ENCODE data around the gene GAS1.

The GAS1 gene

DNA sequence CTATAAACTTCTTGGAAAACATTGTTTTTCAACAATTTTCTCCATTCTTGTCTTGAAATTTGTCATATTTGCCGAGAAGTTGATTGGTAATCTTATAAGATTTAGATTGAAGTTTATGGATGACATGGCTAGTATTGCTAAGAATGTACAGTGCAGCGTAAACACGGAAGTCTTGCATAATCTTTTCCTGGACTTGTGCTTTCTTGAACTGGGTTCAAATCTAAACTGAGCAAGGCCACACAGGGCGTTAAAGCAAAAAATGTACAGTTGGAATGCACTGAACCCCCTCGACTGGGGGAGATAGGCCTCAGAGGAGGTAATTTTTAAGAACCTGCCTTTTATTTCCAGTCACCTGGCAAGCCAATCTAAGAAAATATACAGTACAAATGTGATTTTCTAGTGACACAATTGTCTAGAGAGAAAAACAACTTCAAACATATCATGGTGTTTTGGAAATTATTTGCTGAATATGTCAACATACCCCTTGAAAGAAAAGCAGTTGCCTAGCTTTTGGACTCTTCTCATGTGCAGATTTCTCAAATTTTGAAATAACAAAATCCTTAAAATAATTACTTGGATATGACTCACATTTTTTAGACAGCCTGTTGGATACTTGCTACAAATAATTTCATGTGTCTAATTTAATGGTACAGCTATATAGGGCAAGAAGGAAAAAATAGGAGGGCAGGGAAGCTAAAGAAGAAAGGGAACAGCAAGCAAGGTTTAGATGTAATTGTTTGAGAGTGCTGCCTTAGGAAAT lies 18.5 kb upstream of the GAS1 start:
- H3K4me3 ChIP-seq (ENCODE audit: low read length) = no peak overlapping the region
- DNase-seq (ENCODE audit: low read depth) = peak; percentile 80
- TF ChIP-seq, protein P1, sequence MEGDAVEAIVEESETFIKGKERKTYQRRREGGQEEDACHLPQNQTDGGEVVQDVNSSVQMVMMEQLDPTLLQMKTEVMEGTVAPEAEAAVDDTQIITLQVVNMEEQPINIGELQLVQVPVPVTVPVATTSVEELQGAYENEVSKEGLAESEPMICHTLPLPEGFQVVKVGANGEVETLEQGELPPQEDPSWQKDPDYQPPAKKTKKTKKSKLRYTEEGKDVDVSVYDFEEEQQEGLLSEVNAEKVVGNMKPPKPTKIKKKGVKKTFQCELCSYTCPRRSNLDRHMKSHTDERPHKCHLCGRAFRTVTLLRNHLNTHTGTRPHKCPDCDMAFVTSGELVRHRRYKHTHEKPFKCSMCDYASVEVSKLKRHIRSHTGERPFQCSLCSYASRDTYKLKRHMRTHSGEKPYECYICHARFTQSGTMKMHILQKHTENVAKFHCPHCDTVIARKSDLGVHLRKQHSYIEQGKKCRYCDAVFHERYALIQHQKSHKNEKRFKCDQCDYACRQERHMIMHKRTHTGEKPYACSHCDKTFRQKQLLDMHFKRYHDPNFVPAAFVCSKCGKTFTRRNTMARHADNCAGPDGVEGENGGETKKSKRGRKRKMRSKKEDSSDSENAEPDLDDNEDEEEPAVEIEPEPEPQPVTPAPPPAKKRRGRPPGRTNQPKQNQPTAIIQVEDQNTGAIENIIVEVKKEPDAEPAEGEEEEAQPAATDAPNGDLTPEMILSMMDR (conservative IDR thresholded peaks at IDR 0.05; ENCODE audit: low read length) = no peak

DNA sequence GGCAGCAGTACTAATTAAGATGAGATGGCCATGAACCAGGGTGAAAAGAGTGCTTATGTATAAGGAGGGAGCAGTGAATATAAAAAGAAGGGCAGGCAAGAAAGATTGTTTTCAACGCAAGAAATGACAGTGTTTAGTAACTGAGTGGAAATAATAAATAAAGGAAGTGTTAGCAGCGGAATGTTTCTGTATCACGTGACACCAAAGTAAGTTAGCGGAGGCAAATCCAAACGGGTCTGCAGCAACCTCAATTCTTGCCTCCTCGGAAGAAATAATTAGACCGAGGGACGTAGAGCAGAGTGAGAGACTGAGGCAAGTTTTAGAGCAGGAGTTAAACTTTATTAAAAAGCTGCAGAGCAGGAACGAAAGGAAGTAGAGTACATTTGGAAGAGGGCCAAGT lies 15.4 kb upstream of the GAS1 start:
- DNase-seq (ENCODE audit: low read depth) = no peak
- TF ChIP-seq, protein P1 (conservative IDR thresholded peaks at IDR 0.05; ENCODE audit: low read length) = no peak
- no peak overlapping the region for H3K4me3 ChIP-seq (ENCODE audit: low read length)

DNA sequence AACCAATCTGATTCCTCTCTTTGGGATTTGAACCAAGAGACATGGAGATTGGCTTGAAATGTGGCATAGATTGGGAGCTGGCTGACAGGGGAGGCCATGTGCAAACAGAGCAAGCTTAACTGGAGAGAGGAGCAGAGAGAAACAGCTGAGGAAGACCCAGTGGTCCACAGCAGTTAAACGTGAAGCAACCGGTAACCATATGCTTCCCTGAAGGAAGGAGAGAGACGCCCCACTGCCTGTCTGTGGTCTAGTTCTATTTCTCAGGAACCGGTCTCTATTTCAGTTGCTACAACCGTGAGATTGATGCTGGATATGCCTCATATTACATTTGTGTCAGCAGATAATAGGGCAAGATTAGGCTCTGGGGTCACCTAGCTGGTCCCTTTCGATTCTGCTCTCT lies 13.6 kb upstream of the GAS1 start:
- no peak for DNase-seq (ENCODE audit: low read depth)
- TF ChIP-seq, protein P1 (conservative IDR thresholded peaks at IDR 0.05; ENCODE audit: low read length) = no peak
- no peak overlapping the region for H3K4me3 ChIP-seq (ENCODE audit: low read length)

DNA sequence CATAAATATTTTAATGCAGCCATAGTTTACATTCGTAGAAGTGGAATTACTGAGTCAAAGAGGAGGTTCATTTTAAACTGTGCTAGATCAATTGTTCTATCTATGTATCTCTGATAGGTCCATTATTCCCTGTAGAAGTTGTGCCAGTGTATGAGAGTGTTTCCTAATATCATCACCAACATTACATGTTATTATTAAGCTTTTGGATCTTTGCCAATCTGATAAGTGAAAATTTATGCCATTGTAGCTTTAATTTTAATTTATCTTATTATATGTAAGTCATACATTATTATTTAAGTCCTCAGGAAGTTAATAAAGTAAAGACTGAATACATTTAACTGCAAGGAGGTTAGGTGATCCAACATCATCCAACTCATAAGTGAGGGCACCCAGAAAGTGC lies 10.9 kb upstream of the GAS1 start:
- TF ChIP-seq, protein P1 (conservative IDR thresholded peaks at IDR 0.05; ENCODE audit: low read length) = no peak
- H3K4me3 ChIP-seq (ENCODE audit: low read length) = no peak overlapping the region
- no peak for DNase-seq (ENCODE audit: low read depth)

DNA sequence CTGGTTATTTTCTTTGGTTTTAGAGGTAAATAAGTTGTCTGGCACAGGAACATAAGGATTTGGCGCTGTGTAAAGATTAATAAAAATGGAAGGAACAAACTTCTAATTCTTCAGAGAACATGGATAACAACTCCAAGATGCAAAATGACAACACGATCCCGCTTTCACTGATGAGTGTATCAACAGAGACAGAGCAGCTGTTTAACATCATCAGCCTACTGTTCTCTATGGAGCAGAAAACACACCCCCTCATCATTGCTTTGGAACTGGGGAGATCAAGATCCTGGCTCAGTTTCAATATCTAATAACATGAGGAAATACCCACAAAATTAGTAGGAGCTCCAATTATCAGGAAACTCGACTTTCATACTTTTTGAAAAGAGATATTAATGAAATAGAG lies 8.3 kb upstream of the GAS1 start:
- DNase-seq (ENCODE audit: low read depth) = no peak
- H3K4me3 ChIP-seq (ENCODE audit: low read length) = no peak overlapping the region

DNA sequence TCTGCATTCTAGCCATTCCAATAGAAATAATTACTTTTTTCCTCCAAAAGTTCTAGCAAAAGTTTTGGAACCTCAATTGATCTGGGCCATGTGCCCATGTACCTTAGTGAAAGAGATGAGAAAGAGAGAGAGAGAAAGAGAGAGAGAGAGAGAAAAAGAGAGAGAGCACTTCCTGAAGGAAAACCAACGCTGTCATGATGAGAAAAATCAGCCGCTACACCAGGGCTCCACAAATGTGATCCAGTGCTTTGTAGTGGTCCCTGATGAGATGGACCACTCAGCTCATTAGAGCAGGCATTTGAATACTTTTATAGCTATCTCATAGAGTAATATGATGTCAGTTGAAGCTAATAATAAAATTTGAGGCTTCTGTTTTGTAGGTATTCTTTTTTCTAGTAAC lies 7.7 kb upstream of the GAS1 start:
- DNase-seq (ENCODE audit: low read depth) = no peak
- no peak overlapping the region for H3K4me3 ChIP-seq (ENCODE audit: low read length)
- TF ChIP-seq, protein P1 (conservative IDR thresholded peaks at IDR 0.05; ENCODE audit: low read length) = no peak

More for the DNA sequence above, 8.3 kb upstream of the GAS1 start:
- TF ChIP-seq, protein P1 (conservative IDR thresholded peaks at IDR 0.05; ENCODE audit: low read length) = no peak

DNA sequence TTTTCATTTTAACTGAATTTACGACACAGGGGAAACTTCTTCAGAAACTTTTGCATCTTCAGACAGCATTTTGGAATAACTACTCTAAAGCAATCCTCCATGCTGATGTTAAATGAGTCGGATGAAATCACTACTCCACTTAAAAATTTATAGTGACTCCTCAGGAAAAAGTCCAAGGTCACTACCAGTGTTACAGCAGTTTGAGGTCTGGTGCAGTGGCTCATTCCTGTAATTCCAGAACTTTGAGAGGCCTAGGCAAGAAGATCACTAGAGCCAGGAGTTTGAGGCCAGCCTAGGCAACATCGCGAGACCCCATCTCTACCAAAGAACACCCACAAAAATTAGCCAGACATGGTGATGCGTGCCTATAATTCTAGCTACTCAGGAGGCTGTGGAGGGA lies 5.9 kb upstream of the GAS1 start:
- TF ChIP-seq, protein P1 (conservative IDR thresholded peaks at IDR 0.05; ENCODE audit: low read length) = no peak
- H3K4me3 ChIP-seq (ENCODE audit: low read length) = no peak overlapping the region
- peak; percentile 65 for DNase-seq (ENCODE audit: low read depth)
